ENCODE measurements around the gene PPP1R1C. TPM values are rescaled to one million over a fixed set of nuclear protein-coding genes. Genes with fewer than 3 reads are reported as not detected.

PPP1R1C gene
- total and polyA plus RNA-seq, 10 donors: 0.24 to 0.48 (median 0.32) TPM; not detected in 5

DNA sequence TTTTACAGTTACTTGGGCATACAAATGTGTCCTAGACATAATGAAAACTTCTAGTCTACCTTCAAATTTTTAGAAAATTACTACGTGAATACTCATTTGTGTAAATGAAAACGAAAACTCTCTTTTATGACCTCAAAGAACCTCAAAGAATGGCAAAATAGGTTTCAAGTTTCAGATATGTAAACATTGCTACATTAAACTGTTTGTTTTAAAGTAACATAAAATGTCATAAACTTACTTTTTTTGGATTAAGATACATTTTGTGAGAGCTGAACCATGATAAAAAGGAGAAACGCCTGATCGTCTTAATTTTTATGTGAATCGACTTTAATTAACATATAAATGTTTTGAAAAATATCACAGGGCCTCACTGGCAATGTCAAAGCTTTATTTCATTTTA is 91.4 kb downstream of the PPP1R1C start:
- Histone ChIP-seq H3K4me3 (no peak overlapping the region), H3K27ac (no peak overlapping the region), H3K4me1 (peaks cover 0 to 5% (median 0%) of the 10 kb centered on the region in 6 donors), H3K36me3 (no peaks in the 10 kb centered on the region), H3K27me3 (replicated peaks in 1 of 7) (peaks cover 0 to 8% (median 0%) of the 10 kb centered on the region in 7 donors), H3K9me3 (no peaks in the 10 kb centered on the region)
- 67 to 84% (median 74%) methylated on average over 5 of the region's 5 CpGs for WGBS, 5 donors
- no peak for TF ChIP-seq CTCF (IDR thresholded peaks at IDR 0.05 in 8 of 11, conservative IDR thresholded peaks at IDR 0.05 in 3 of 11)
- intact Hi-C loops (cut with DNase I; ENCODE audit: low total_unique reads): loop anchor here (5.0 kb wide), 1 partner anchor 335 kb away; no protein-coding TSS in a partner anchor
- no peak for DNase-seq

DNA sequence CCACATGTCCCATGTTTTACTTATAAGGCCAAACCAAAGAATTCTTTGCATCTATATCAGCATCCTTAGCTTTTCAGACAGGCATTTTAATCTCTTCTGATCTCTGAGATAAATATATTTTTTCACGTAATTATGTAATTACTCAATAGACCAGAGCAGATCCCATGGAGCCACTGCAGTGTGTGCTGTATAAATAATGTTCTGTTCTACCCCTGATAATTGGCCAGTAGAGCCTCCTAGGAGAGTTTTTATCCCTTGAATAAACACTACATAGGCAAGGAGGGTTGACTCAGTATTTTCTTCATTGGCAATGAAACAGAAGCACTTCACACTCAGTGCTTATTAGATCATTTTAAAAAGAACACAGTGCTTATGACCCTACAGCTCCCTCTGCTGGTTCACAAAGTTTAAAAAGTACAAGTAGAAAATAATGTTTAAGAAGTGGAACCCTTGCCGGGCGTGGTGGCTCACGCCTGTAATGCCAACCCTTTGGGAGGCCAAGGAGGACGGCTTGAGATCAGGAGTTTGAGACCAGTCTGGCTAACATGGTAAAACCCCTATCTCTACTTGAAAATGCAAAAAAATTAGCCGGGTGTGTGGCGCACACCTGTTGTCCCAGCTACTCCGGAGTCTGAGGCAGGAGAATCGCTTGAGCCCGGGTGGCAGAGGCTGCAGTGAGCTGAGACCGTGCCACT is 91.9 kb downstream of the PPP1R1C start:
- H3K4me1 ChIP-seq: peaks cover 0 to 5% (median 0%) of the 10 kb centered on the region in 6 donors
- H3K9me3 ChIP-seq: no peaks in the 10 kb centered on the region
- no peak overlapping the region for H3K27ac ChIP-seq
- peaks cover 0 to 8% (median 0%) of the 10 kb centered on the region in 7 donors for H3K27me3 ChIP-seq (replicated peaks in 1 of 7)
- H3K4me3 ChIP-seq: no peak overlapping the region
- H3K36me3 ChIP-seq: no peaks in the 10 kb centered on the region
- intact Hi-C loops (cut with DNase I; ENCODE audit: low total_unique reads): loop anchor here (5.0 kb wide), 1 partner anchor 335 kb away; no protein-coding TSS in a partner anchor
- no peak for TF ChIP-seq POLR2A (IDR thresholded peaks at IDR 0.05)
- peak in 8 of 11 experiments; percentile 16 to 53 (median 36) for TF ChIP-seq CTCF (IDR thresholded peaks at IDR 0.05 in 8 of 11, conservative IDR thresholded peaks at IDR 0.05 in 3 of 11)
- no peak for TF ChIP-seq POLR2AphosphoS5 (IDR thresholded peaks at IDR 0.05)
- WGBS, 5 donors: 65 to 69% (median 66%) methylated on average over 11 of the region's 11 CpGs
- no peak for DNase-seq

- Histone ChIP-seq H3K4me3 (no peak overlapping the region), H3K9me3 (no peaks in the 10 kb centered on the region), H3K4me1 (peaks cover 0 to 5% (median 0%) of the 10 kb centered on the region in 6 donors), H3K27me3 (replicated peaks in 1 of 7) (peaks cover 0 to 8% (median 0%) of the 10 kb centered on the region in 7 donors), H3K27ac (no peak overlapping the region), H3K36me3 (no peaks in the 10 kb centered on the region)
- no peak for DNase-seq
- intact Hi-C loops (cut with DNase I; ENCODE audit: low total_unique reads): loop anchor here (5.0 kb wide), 1 partner anchor 337 kb away; no protein-coding TSS in a partner anchor
- no peak for TF ChIP-seq POLR2AphosphoS5 (IDR thresholded peaks at IDR 0.05)
- TF ChIP-seq POLR2A (IDR thresholded peaks at IDR 0.05): no peak
- TF ChIP-seq CTCF (IDR thresholded peaks at IDR 0.05 in 8 of 11, conservative IDR thresholded peaks at IDR 0.05 in 3 of 11): no peak
- WGBS, 5 donors: 83 to 91% (median 86%) methylated on average over 3 of the region's 3 CpGs
Measured at GRCh38 chr2:182078988-182079602, 93.4 kb downstream of the PPP1R1C start.

DNA sequence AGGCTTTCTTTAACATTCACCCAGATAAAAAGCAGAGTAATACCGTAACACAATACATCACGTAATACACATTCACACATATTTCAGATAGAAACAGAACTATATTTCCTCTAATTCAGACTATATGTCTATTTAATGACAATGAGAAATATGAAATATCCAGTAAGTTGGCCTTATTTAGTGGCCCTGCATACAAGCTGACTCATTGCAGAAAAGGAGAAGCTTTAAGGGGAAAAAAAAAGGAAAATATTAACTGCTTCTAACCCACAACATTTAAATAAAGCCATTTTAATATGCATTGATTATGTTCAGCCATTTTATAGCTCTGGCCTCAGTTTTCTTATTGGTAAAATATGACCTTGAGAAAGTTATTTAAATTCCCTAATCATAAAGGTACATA is 94.8 kb downstream of the PPP1R1C start:
- no peak for TF ChIP-seq POLR2AphosphoS5 (IDR thresholded peaks at IDR 0.05)
- TF ChIP-seq CTCF (IDR thresholded peaks at IDR 0.05 in 8 of 11, conservative IDR thresholded peaks at IDR 0.05 in 3 of 11): no peak
- TF ChIP-seq POLR2A (IDR thresholded peaks at IDR 0.05): no peak
- peaks cover 0 to 8% (median 0%) of the 10 kb centered on the region in 7 donors for H3K27me3 ChIP-seq (replicated peaks in 1 of 7)
- 58 to 74% (median 66%) methylated on average over 2 of the region's 2 CpGs for WGBS, 5 donors
- peaks cover 0 to 5% (median 0%) of the 10 kb centered on the region in 6 donors for H3K4me1 ChIP-seq
- H3K4me3 ChIP-seq: no peak overlapping the region
- peaks cover 0 to 4% (median 0%) of the 10 kb centered on the region in 8 donors for H3K9me3 ChIP-seq
- H3K36me3 ChIP-seq: no peaks in the 10 kb centered on the region
- DNase-seq: no peak
- no peak overlapping the region for H3K27ac ChIP-seq
- intact Hi-C loops (cut with DNase I; ENCODE audit: low total_unique reads): no loop called here

Data from spleen (tissue), 11 donors.